KBM-7 (cell line): ENCODE results near the gene TBXAS1.

Source experiments
- DNase-seq: peaks from one replicate; pipeline ENCODE4 v3.0.0-alpha.2; 2015
- in situ Hi-C: fragments of 300-500 bp; cut with MboI; formaldehyde crosslinking; loops from 2 replicates; pipeline ENCODE4 v1.14.3; 2020; ENCODE audit warnings: low sequenced_read_pairs, low pct_unique_long_range_greater_than_20kb, mixed read lengths

TBXAS1 gene

GRCh38 chr7:139930286-139930965 is 101.4 kb downstream of the TBXAS1 start:
- DNase-seq = no peak
- in situ Hi-C loops = no loop called here

GRCh38 chr7:139931190-139931934 is 102.3 kb downstream of the TBXAS1 start:
- no peak for DNase-seq
- in situ Hi-C loops = no loop called here

DNA sequence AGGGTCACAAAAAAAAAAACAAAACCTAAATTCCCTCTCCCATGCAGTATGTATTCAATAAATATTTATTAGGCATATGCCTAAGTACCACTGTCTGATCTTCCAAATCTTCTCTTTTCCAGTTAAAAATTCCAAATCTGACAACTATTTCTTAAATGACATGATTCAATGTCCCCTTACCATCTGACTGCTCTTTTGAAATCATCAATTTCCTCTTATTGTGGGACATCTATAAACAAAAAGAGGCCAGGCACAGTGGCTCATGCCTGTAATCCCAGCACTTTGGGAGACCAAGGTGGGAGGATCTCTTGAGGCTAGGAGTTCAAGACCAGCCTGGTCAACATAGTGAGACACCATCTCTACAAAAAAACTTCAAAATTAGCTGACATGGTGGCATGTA is 103.5 kb downstream of the TBXAS1 start:
- DNase-seq = no peak
- in situ Hi-C loops = no loop called here

DNA sequence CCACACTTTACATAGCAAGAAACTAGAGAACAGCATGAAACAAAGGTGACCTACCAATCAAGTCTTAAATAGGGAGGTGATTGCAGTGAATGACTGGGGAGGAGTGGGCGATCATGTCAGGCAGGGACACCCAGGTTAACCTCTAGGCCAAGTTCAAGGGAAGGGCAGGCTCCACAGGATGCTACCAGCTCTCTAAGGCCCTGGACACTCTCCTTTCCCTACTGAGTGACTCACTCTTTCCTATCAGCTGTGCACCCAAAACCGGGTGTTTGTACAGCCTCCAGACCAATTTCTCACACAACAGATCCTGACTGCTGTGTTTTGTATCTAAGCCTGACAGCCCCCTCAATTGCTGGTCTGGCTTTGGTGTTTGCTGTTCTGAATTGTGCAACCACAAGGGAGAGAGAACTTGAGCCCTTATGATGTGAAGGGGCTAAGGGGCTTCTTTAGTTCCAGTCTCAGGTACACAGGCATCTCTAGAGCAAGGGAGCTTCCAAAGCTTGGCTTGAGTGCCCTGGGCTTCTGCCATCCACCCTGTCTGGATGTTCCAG is 107.8 kb downstream of the TBXAS1 start:
- peak; percentile 49 for DNase-seq

GRCh38 chr7:139937715-139938114 is 108.7 kb downstream of the TBXAS1 start:
- peak; percentile 84 for DNase-seq
- in situ Hi-C loops = no loop called here

More for the DNA sequence above, 107.8 kb downstream of the TBXAS1 start:
- in situ Hi-C loops = no loop called here

- in situ Hi-C loops = no loop called here
Observed at GRCh38 chr7:139940866-139941265, 111.8 kb downstream of the TBXAS1 start.

GRCh38 chr7:139941421-139941820 is 112.4 kb downstream of the TBXAS1 start:
- no peak for DNase-seq
- in situ Hi-C loops = no loop called here

More at GRCh38 chr7:139940866-139941265, 111.8 kb downstream of the TBXAS1 start:
- no peak for DNase-seq

DNA sequence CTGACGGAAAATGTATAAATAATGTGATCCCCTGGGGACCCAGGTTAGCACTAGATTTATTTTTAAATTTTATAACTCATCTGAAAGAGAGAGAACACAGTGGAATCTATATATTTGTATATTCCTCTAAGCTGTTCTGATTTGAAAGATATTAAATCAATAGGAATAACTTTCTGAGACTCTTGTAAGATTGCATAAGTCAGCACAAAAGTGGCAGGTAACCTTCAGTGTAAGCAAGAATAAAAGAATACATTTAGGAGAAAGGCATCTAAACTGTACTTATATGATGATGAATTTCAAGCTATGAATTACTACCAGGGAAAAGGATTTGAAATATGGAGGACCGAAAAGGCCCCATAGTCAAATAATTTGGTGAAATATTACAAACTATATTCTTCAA is 112.8 kb downstream of the TBXAS1 start:
- in situ Hi-C loops = no loop called here
- no peak for DNase-seq

DNA sequence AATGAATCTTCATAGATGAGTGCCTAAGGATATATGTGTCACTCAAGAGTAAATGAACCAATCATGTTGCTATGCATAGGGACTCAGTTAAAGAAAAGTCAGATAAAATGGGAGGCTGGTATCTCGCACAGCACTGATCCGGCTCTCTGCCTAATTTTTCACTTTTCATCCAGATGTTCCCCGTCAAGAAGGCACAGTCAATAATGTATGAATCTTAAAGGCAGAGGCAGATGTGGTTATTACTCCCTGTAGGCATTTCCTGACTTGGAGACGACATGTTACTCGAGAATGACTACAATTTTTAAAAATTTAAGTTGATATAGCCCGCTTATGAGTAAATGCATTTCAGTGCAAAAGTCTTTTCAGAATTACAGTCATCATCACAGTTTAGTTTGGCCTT is 113.6 kb downstream of the TBXAS1 start:
- DNase-seq = no peak
- in situ Hi-C loops = no loop called here

DNA sequence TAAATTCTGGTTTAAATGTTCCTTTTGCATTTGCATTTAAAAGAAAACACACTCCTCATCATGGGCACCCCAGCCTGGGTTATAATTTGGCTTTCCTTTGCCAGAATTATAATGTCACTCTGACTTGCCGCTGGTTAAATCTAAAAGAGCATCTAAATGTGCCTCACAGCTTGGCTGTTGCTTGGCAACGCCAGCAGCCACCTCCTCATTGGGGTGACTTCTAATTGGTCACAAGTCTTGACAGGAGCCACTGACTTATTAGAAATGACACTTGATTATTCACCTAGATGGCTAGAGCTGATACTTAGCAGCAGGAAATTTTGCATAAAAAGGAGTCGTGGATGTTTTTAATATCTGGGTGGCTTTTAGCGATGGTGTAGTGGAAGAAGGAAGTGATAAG is 114.3 kb downstream of the TBXAS1 start:
- no peak for DNase-seq
- in situ Hi-C loops = no loop called here

DNA sequence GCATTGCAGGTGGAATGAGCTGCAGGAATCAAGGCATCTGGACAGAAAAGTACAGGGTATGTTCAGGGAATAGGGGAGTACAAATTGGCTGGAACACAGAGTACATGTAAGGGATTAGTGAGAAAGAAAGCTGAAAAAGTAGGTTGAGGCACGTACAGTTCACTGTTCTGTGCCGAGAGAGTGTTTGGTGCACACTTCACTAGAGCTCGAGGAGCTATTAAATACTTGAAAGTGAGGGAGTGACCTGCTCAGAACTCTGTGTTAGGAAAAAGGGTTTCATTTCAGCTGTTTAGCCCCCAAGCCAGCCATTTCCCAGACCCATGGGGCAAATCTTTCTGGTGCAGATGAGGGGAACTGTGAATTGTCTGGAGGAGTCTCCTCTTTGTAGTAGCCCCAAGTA is 115.2 kb downstream of the TBXAS1 start:
- in situ Hi-C loops = no loop called here
- DNase-seq = no peak

DNA sequence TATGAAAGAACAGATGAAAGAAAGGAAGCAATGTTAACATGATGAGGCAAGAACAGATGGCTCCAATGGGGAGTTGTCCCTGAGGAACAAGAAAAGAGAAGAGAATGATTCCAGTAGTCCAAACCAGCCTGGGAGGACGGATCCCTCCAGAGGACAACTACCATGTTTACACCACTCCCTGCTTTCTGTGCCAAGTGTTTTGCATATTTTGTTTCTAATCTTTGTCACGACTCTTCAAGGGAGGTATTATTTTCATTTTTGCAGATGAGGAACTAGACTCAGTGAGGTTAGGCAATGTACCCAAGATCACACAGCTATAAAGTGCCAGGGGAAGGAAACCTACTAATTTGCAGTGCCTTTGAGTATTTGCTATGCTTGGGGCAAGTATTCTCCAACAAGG is 117.5 kb downstream of the TBXAS1 start:
- in situ Hi-C loops = no loop called here
- DNase-seq = no peak

DNA sequence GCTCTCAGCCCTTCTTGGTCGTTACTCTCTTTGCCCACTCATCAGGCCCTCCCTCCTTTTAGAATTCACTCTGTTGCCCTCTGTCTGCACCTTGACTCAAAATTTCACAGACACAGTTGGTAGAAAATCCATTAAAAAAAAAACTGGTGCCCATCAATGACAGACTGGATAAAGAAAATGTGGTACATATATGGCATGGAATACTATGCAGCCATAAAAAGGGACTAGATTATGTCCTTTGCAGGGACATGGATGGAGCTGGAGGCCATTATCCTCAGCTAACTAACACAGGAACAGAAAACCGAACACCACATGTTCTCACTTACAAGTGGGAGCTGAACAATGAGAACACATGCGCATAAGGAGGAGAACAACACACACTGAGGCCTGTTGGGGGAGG is 118.0 kb downstream of the TBXAS1 start:
- DNase-seq = no peak
- in situ Hi-C loops = no loop called here

DNA sequence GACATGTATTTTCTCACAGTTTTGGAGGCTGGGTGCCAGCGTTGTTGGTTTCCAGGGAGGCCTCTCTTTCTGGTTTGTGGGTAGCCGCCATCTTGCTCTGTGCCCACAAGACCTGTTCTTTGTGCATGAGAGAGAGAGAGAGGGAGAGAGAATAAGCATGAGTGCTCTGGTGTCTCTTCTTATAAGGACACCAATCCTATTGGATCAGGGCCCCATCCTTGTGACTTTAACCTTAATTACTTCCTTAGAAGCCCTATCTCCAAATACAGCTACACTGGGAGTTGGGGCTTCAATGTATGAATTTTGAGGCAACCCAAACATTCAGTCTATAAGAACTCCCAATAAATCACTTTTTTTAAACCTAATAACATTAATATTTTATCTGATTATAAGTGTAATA is 119.1 kb downstream of the TBXAS1 start:
- in situ Hi-C loops = no loop called here
- no peak for DNase-seq

GRCh38 chr7:139948587-139949335 is 119.7 kb downstream of the TBXAS1 start:
- DNase-seq = no peak
- in situ Hi-C loops = no loop called here

- DNase-seq = no peak
- in situ Hi-C loops = no loop called here
Observed at GRCh38 chr7:139949629-139950028, 120.6 kb downstream of the TBXAS1 start.

DNA sequence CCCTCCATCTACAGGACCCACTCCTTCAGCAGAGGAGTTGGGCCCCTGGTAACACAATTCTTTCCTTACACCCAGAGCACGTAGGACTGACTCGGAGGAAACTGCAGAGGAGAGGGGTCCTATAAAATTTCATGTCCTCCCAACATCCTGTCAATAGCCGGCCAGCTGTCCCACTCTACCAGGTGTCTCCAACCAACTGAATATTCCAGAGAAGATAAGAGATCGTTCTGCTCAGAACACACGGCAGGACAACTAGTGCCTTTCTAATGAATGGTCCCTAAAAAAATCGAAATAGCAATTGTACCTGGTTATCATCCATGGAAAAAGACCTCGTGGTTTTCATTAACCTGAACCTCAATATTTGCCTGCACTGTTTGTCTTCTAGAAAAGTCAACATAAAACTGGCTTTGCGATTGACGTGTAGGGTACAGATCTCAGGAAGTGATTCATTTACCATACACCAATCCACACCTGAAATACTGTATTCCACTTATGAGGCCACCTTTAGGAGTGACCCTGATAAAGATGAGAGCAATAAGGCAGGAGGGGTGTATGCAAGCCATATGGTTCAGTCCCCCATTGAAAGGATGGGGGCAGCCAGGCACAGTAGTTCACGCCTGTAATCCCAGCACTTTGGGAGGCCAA is 121.9 kb downstream of the TBXAS1 start:
- in situ Hi-C loops = no loop called here
- DNase-seq = no peak

- no peak for DNase-seq
- in situ Hi-C loops = no loop called here
Observed at GRCh38 chr7:139953229-139953628, 124.2 kb downstream of the TBXAS1 start.

DNA sequence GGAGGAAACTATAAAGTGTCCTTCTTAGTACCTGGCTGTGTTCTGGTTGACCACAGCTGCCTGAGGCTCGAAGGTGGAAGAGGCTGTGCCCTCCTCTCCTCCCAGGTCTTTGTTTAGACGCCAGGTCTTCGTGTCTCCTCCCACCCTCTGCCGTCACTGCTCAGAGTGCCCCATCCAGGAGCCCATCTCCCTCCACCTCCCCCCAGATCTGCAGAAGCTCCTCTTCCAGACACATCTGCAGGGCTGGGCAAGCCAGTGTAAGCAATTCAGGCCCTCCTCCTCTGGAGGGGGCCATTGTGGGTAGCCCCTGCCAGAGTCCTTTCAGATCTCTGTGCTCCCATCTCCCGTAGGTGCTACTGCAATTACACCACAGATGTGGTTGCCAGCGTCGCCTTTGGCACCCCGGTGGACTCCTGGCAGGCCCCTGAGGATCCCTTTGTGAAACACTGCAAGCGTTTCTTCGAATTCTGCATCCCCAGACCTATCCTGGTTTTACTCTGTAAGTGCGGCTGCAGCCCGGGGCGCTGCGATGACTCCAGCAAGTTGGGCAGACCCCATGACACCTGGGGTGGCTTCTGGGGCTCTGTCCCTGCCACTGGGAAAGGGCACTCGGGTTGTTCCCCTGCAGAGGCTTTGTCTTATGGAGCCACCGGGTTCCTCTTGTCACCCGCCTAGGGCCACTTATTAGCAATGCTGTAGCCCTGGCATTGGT is 126.2 kb downstream of the TBXAS1 start:
- DNase-seq = no peak
- in situ Hi-C loops = no loop called here
